Measurements from ENCODE around the gene EFS.

The EFS gene

GRCh38 chr14:23352506-23353432 is 12.2 kb downstream of the EFS start, which contains the start of gene SLC22A17:
Gene SLC22A17, minus strand, starts transcription at chr14:23352887.
- DNase-seq (ENCODE audit: low read depth in 2 of 2) = peak; percentile 84 to 85

DNA sequence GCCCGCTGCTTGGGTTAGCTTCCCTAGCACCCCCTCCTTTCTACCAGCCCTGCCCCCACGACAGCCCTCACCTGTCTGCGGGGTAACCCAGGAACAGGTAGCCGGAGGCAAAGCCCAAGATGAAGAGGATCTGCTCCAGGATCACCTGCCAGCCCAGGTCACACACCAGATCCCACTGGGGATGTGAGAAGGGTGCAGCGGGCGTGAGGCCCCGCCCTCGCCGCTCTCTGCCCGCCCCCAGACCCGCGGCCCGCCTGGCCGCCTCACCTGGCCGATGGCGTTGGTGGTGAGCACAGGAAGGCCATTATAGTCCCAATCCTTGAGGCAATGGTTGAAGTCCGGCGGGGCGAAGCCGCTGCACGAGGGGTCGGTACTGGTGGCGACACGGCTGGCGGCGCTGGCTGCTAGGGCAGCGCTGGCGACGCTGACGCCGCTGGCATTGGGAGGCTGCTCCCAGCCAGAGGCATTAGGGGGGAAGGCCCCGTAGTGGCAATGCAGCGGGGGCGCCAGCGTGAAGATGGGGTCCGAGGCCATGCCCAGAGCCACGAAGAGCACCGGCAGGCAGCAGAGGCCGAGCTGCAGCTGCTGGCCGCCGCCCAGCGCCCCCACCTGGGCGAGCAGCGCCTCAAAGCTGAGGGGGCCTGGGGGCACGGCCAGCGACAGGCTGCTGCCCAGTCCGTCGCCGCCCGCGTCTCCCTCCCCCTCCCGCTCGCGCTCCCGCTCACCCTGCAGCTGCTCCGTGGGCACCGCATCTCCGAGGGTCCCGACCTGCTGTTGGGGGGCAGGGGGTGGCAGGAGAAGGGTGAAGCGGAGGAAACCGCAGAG is 13.1 kb downstream of the EFS start:
- H3K4me3 ChIP-seq (replicated peaks in 1 of 2; ENCODE audit: low read depth in 2 of 2, low read length in 2 of 2) = peak overlapping the region; percentile 66 to 67
- no peak for TF ChIP-seq CTCF (IDR thresholded peaks at IDR 0.05; ENCODE audit: low read depth, low read length)
- DNase-seq (ENCODE audit: low read depth in 2 of 2) = no peak

More at GRCh38 chr14:23352506-23353432, 12.2 kb downstream of the EFS start, which contains the start of gene SLC22A17:
- H3K4me3 ChIP-seq (replicated peaks in 1 of 2; ENCODE audit: low read depth in 2 of 2, low read length in 2 of 2) = peak within 1 kb of the TSS; percentile 66 to 67
- no peak for TF ChIP-seq CTCF (IDR thresholded peaks at IDR 0.05; ENCODE audit: low read depth, low read length)

DNA sequence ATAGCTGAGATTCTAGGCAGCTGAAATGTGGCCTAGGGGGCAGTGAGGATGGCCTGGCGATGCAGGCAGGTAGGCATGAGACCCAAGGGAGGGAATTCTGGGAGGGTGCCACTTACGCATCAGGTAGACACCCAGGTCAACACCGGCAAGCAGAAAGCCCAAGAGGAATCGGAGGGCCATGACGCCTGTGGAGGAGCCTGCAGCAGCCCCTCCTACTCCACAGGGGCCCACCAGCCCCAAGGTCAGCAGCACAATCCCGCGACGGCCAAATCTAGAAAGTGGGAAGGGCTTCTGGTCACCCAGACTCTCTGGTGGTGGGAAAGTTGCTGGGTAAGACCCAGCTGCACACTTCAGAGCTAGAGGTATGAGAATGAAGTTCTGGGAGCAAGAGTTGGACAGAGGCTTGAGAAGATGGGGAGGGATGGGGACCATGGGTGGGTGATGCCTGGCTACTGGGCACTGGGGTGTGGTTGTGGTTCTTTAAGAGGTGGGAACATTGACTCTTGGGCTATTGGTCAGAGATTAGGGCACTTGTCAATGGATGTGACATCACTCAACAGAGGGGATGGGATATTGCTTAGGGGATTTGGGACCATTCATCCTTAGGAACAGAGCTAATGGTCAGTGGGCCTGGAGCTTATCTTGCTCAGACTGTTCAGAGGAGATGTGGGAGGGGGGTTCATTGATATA is 15.7 kb downstream of the EFS start:
- TF ChIP-seq CTCF (IDR thresholded peaks at IDR 0.05; ENCODE audit: low read depth, low read length) = no peak
- no peak overlapping the region for H3K4me3 ChIP-seq (replicated peaks in 1 of 2; ENCODE audit: low read depth in 2 of 2, low read length in 2 of 2)
- DNase-seq (ENCODE audit: low read depth in 2 of 2) = no peak

- H3K4me3 ChIP-seq (replicated peaks in 1 of 2; ENCODE audit: low read depth in 2 of 2, low read length in 2 of 2) = no peak overlapping the region
- no peak for DNase-seq (ENCODE audit: low read depth in 2 of 2)
- no peak for TF ChIP-seq CTCF (IDR thresholded peaks at IDR 0.05; ENCODE audit: low read depth, low read length)
Measured at GRCh38 chr14:23348297-23348655, 16.7 kb downstream of the EFS start.

DNA sequence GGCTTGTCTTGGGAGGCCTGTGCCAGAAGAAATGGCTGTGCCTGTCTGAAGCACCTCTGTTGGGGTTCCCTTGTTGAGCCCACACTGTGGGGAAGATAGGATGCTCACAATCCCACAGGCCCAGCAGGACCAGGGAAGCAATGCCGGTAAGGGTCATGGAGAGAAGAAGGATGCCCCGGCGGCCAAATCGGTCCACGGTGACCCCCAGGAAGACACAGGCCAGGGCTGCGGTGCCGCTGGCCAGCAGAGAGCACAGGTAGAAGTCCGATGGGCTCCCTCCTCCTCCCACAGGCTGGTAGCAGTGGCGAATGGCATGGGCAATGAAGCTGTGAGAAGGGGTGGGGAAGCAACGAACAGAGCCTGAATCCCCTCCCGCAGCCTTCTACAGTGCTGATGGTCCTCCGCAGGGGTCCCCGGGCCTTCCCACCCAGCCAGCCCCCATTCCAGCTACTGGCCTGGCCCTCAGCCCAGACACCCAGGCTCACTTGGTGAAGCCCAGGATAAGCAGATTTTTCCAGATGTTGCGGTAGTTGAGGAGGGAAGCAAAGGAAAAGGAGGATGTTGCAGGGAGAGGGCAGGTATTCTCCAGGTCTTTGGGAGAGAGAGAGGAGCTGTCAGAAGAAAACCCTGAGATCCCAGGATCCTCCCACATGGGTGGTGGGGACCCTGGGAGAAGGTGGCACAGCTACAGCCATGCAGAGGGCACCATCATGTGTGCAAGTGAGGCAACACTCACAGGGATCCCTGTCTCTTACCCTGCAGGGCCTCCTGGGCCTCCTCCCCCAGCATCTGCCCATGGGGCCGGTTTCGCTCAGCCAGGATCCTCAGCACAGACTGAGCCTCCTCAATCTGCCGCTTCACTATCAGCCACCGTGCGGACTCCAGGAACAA is 17.3 kb downstream of the EFS start:
- no peak for TF ChIP-seq CTCF (IDR thresholded peaks at IDR 0.05; ENCODE audit: low read depth, low read length)
- no peak for DNase-seq (ENCODE audit: low read depth in 2 of 2)
- no peak overlapping the region for H3K4me3 ChIP-seq (replicated peaks in 1 of 2; ENCODE audit: low read depth in 2 of 2, low read length in 2 of 2)

Measured in cardiac fibroblast (primary cell).